ENCODE data around the gene NOSTRIN.

NOSTRIN gene

GRCh38 chr2:168841445-168841844 is 39.0 kb downstream of the NOSTRIN start:
- Histone ChIP-seq H3K36me3 (ENCODE audit: insufficient read depth, insufficient read length, low read length) (no peaks in the 10 kb centered on the region), H3K9ac (ENCODE audit: insufficient read length, low read depth) (no peak overlapping the region), H3K4me1 (ENCODE audit: insufficient read depth, insufficient read length) (no peaks in the 10 kb centered on the region), H3K9me3 (ENCODE audit: insufficient read depth, low read length) (no peaks in the 10 kb centered on the region), H3K27me3 (ENCODE audit: insufficient read depth, insufficient read length) (no peaks in the 10 kb centered on the region), H3K4me3 (ENCODE audit: insufficient read length, low read depth) (no peak overlapping the region)
- DNase-seq (ENCODE audit: low read depth, low spot score), result no peak
- TF ChIP-seq SUZ12 (IDR thresholded peaks at IDR 0.05; ENCODE audit: extremely low read depth, insufficient read depth, insufficient read length), result no peak
- TF ChIP-seq ZNF274 (IDR thresholded peaks at IDR 0.05; ENCODE audit: low read depth, low read length), result no peak
- TF ChIP-seq YY1 (IDR thresholded peaks at IDR 0.05; ENCODE audit: insufficient read depth, insufficient read length), result no peak

DNA sequence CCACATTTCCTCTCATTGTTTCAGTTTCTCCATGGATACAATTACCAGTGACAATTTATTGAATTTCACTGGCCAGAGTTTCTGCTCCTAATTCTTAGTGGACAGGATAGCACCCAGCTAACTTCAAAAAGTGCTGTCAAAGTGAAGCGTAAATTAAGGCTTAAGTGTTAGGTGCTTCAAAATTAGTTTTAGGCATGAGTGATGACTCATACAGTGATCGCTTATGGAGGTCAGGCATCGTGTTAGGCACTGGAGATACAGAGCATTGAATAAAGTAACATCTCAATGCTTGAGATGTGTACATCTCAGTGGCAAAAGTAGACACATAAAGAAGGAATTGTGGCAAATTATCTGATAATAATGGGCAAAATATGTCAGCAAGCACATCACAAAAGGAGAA is 40.8 kb downstream of the NOSTRIN start:
- Histone ChIP-seq H3K36me3 (ENCODE audit: insufficient read depth, insufficient read length, low read length) (no peaks in the 10 kb centered on the region), H3K27me3 (ENCODE audit: insufficient read depth, insufficient read length) (no peaks in the 10 kb centered on the region), H3K4me3 (ENCODE audit: insufficient read length, low read depth) (no peak overlapping the region), H3K9me3 (ENCODE audit: insufficient read depth, low read length) (no peaks in the 10 kb centered on the region), H3K9ac (ENCODE audit: insufficient read length, low read depth) (no peak overlapping the region), H3K4me1 (ENCODE audit: insufficient read depth, insufficient read length) (no peaks in the 10 kb centered on the region)
- TF ChIP-seq ZNF274 (IDR thresholded peaks at IDR 0.05; ENCODE audit: low read depth, low read length) (no peak), SUZ12 (IDR thresholded peaks at IDR 0.05; ENCODE audit: extremely low read depth, insufficient read depth, insufficient read length) (no peak), YY1 (IDR thresholded peaks at IDR 0.05; ENCODE audit: insufficient read depth, insufficient read length) (no peak)
- no peak for DNase-seq (ENCODE audit: low read depth, low spot score)

DNA sequence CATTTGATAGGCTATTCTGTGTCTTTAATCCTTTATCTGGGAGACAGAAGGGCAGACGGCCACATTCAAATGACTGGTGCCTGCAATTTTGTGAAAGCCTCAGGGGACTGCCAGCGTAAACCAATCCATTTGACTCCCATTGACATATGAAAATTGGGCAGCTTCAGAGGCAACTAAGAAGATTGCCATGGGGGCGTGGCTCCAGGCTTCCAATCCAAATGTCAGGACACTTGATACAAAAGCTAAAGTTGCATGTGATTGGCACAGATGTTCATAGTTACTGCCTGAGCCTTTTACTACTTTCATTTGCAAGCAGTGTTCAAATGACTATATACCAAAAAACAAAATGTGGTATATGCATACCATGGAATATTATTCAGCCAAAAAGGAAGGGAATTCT is 45.8 kb downstream of the NOSTRIN start:
- H3K4me3 ChIP-seq (ENCODE audit: insufficient read length, low read depth), result no peak overlapping the region
- no peaks in the 10 kb centered on the region for H3K27me3 ChIP-seq (ENCODE audit: insufficient read depth, insufficient read length)
- no peaks in the 10 kb centered on the region for H3K4me1 ChIP-seq (ENCODE audit: insufficient read depth, insufficient read length)
- no peaks in the 10 kb centered on the region for H3K9me3 ChIP-seq (ENCODE audit: insufficient read depth, low read length)
- no peak for DNase-seq (ENCODE audit: low read depth, low spot score)
- peaks cover 5% of the 10 kb centered on the region for H3K36me3 ChIP-seq (ENCODE audit: insufficient read depth, insufficient read length, low read length)
- TF ChIP-seq ZNF274 (IDR thresholded peaks at IDR 0.05; ENCODE audit: low read depth, low read length) (no peak), YY1 (IDR thresholded peaks at IDR 0.05; ENCODE audit: insufficient read depth, insufficient read length) (no peak), SUZ12 (IDR thresholded peaks at IDR 0.05; ENCODE audit: extremely low read depth, insufficient read depth, insufficient read length) (no peak)
- H3K9ac ChIP-seq (ENCODE audit: insufficient read length, low read depth), result no peak overlapping the region

GRCh38 chr2:168849610-168850009 is 47.2 kb downstream of the NOSTRIN start:
- Histone ChIP-seq H3K4me1 (ENCODE audit: insufficient read depth, insufficient read length) (no peaks in the 10 kb centered on the region), H3K36me3 (ENCODE audit: insufficient read depth, insufficient read length, low read length) (peaks cover 5% of the 10 kb centered on the region), H3K9ac (ENCODE audit: insufficient read length, low read depth) (no peak overlapping the region), H3K27me3 (ENCODE audit: insufficient read depth, insufficient read length) (no peaks in the 10 kb centered on the region), H3K4me3 (ENCODE audit: insufficient read length, low read depth) (no peak overlapping the region), H3K9me3 (ENCODE audit: insufficient read depth, low read length) (no peaks in the 10 kb centered on the region)
- no peak for DNase-seq (ENCODE audit: low read depth, low spot score)
- TF ChIP-seq SUZ12 (IDR thresholded peaks at IDR 0.05; ENCODE audit: extremely low read depth, insufficient read depth, insufficient read length) (no peak), ZNF274 (IDR thresholded peaks at IDR 0.05; ENCODE audit: low read depth, low read length) (no peak), YY1 (IDR thresholded peaks at IDR 0.05; ENCODE audit: insufficient read depth, insufficient read length) (no peak)

DNA sequence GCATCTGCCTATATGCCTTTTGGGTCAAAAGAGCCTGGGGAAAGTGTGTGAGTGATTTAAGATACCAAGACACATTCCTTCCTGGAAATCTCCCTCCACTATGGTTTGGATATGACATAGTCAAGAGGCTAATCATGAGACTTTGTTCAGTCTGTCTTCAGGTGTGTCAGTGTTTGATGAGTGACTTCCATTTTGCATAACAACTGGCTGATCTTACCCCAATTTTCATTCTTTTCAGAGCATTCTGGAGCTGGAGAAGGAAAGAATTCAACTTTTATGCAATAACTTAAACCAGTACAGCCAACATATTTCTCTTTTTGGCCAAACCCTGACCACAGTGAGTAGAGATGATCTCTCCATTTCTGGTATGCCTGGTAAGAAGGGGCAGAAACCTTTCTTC is 48.4 kb downstream of the NOSTRIN start:
- no peaks in the 10 kb centered on the region for H3K27me3 ChIP-seq (ENCODE audit: insufficient read depth, insufficient read length)
- TF ChIP-seq ZNF274 (IDR thresholded peaks at IDR 0.05; ENCODE audit: low read depth, low read length) (no peak), YY1 (IDR thresholded peaks at IDR 0.05; ENCODE audit: insufficient read depth, insufficient read length) (no peak), SUZ12 (IDR thresholded peaks at IDR 0.05; ENCODE audit: extremely low read depth, insufficient read depth, insufficient read length) (no peak)
- no peaks in the 10 kb centered on the region for H3K4me1 ChIP-seq (ENCODE audit: insufficient read depth, insufficient read length)
- no peak overlapping the region for H3K9ac ChIP-seq (ENCODE audit: insufficient read length, low read depth)
- H3K9me3 ChIP-seq (ENCODE audit: insufficient read depth, low read length), result no peaks in the 10 kb centered on the region
- no peak overlapping the region for H3K4me3 ChIP-seq (ENCODE audit: insufficient read length, low read depth)
- DNase-seq (ENCODE audit: low read depth, low spot score), result no peak
- H3K36me3 ChIP-seq (ENCODE audit: insufficient read depth, insufficient read length, low read length), result peaks cover 5% of the 10 kb centered on the region

- no peaks in the 10 kb centered on the region for H3K9me3 ChIP-seq (ENCODE audit: insufficient read depth, low read length)
- H3K4me3 ChIP-seq (ENCODE audit: insufficient read length, low read depth), result no peak overlapping the region
- H3K4me1 ChIP-seq (ENCODE audit: insufficient read depth, insufficient read length), result no peaks in the 10 kb centered on the region
- DNase-seq (ENCODE audit: low read depth, low spot score), result no peak
- no peak overlapping the region for H3K9ac ChIP-seq (ENCODE audit: insufficient read length, low read depth)
- TF ChIP-seq SUZ12 (IDR thresholded peaks at IDR 0.05; ENCODE audit: extremely low read depth, insufficient read depth, insufficient read length) (no peak), ZNF274 (IDR thresholded peaks at IDR 0.05; ENCODE audit: low read depth, low read length) (no peak)
- H3K27me3 ChIP-seq (ENCODE audit: insufficient read depth, insufficient read length), result no peaks in the 10 kb centered on the region
- H3K36me3 ChIP-seq (ENCODE audit: insufficient read depth, insufficient read length, low read length), result peaks cover 5% of the 10 kb centered on the region
These were observed 49.4 kb downstream of the NOSTRIN start for GRCh38 chr2:168851674-168852320.

DNA sequence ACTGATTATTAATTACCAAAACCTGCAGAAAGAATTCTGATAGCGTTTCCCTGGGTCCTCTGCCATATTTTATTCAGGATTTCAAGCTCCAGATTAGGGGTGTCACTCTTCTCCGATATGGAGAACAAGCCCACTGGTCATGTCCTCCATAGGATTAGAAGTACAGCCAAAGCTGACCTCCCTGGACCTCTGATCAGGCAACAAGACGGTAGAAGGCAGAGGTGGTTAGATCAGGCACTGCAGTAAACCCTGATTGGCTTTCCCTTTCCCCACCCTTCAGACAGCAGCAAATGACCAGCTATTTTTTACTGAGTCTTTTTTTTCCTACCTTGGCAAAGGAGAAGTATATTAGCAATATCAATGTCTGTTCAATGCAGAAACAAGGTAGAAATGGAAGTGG is 50.0 kb downstream of the NOSTRIN start:
- Histone ChIP-seq H3K36me3 (ENCODE audit: insufficient read depth, insufficient read length, low read length) (peaks cover 5% of the 10 kb centered on the region), H3K9ac (ENCODE audit: insufficient read length, low read depth) (no peak overlapping the region), H3K4me1 (ENCODE audit: insufficient read depth, insufficient read length) (no peaks in the 10 kb centered on the region), H3K4me3 (ENCODE audit: insufficient read length, low read depth) (no peak overlapping the region), H3K9me3 (ENCODE audit: insufficient read depth, low read length) (no peaks in the 10 kb centered on the region), H3K27me3 (ENCODE audit: insufficient read depth, insufficient read length) (no peaks in the 10 kb centered on the region)
- no peak for DNase-seq (ENCODE audit: low read depth, low spot score)
- TF ChIP-seq YY1 (IDR thresholded peaks at IDR 0.05; ENCODE audit: insufficient read depth, insufficient read length) (no peak), ZNF274 (IDR thresholded peaks at IDR 0.05; ENCODE audit: low read depth, low read length) (no peak), SUZ12 (IDR thresholded peaks at IDR 0.05; ENCODE audit: extremely low read depth, insufficient read depth, insufficient read length) (no peak)

Measured in NT2/D1 (cell line).